Calu3 (cell line): ENCODE data around the gene SLC4A11. TPM values are rescaled to one million over a fixed set of nuclear protein-coding genes. Genes with fewer than 3 reads are reported as not detected.

Experiments used
- BruUV-seq: library from RNA; stranded (reverse); fragments of 400-500 nt; replicated peaks from 2 replicates; lab custom pipeline; 2021; lab: Mats Ljungman, UMichigan
- CTCF ChIA-PET: fragments of 300-600 bp; sonication (Branson Sonifier 250); formaldehyde crosslinking; loops from one replicate; lab custom pipeline; 2022; ENCODE audit warnings: antibody characterized with exemption; lab: Charles Lee
- DNase-seq: peaks from one replicate; pipeline ENCODE4 v3.0.0; 2022
- H3K27ac Mint-ChIP-seq: one replicate; pipeline ENCODE4 v1.8.0; 2022; ENCODE audit warnings: mixed read lengths; ENCODE audit not compliant: unreplicated experiment
- H3K27me3 Mint-ChIP-seq: one replicate; pipeline ENCODE4 v1.8.0; 2022; ENCODE audit warnings: mixed read lengths; ENCODE audit not compliant: unreplicated experiment
- H3K36me3 Mint-ChIP-seq: one replicate; pipeline ENCODE4 v1.8.0; 2022; ENCODE audit warnings: mild to moderate bottlenecking, moderate library complexity, mixed read lengths; ENCODE audit not compliant: insufficient read depth, unreplicated experiment
- H3K4me1 Mint-ChIP-seq: one replicate; pipeline ENCODE4 v1.8.0; 2022; ENCODE audit warnings: mild to moderate bottlenecking, low read depth, mixed read lengths; ENCODE audit not compliant: unreplicated experiment
- H3K4me3 Mint-ChIP-seq: one replicate; pipeline ENCODE4 v1.8.0; 2022; ENCODE audit warnings: mild to moderate bottlenecking, low read depth, moderate library complexity, mixed read lengths; ENCODE audit not compliant: unreplicated experiment
- H3K9me3 Mint-ChIP-seq: one replicate; pipeline ENCODE4 v1.8.0; 2022; ENCODE audit warnings: low read depth, mixed read lengths; ENCODE audit not compliant: unreplicated experiment
- intact Hi-C: fragments of 100-400 bp; cut with micrococcal nuclease; formaldehyde crosslinking; loops from one replicate; pipeline ENCODE4 v1.10.0; 2022; ENCODE audit not compliant: unreplicated experiment
- total RNA-seq: library from RNA; stranded (reverse); gene quantifications from 2 replicates; pipeline ENCODE4 v1.2.3, GENCODE V29; 2022
- TF ChIP-seq, protein P1 (sequence below): fragments of 200-600 bp; IDR thresholded peaks from one replicate; pipeline ENCODE4 v1.8.0; 2022; ENCODE audit warnings: antibody characterized with exemption; ENCODE audit not compliant: unreplicated experiment

The SLC4A11 gene
- total RNA-seq, 1 experiment from 2014 or later: 9.4 TPM

- TF ChIP-seq, protein P1, sequence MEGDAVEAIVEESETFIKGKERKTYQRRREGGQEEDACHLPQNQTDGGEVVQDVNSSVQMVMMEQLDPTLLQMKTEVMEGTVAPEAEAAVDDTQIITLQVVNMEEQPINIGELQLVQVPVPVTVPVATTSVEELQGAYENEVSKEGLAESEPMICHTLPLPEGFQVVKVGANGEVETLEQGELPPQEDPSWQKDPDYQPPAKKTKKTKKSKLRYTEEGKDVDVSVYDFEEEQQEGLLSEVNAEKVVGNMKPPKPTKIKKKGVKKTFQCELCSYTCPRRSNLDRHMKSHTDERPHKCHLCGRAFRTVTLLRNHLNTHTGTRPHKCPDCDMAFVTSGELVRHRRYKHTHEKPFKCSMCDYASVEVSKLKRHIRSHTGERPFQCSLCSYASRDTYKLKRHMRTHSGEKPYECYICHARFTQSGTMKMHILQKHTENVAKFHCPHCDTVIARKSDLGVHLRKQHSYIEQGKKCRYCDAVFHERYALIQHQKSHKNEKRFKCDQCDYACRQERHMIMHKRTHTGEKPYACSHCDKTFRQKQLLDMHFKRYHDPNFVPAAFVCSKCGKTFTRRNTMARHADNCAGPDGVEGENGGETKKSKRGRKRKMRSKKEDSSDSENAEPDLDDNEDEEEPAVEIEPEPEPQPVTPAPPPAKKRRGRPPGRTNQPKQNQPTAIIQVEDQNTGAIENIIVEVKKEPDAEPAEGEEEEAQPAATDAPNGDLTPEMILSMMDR: no peak
- CTCF ChIA-PET: interaction anchor here (0.6 to 1.0 kb wide), 2 partner anchors 7 to 230 kb away, joined by 3 to 5 read pairs; partner anchors contain the start of gene MRPS26
- H3K9me3 Mint-ChIP-seq: no peaks in the 10 kb centered on the region
- H3K27ac Mint-ChIP-seq: no peak overlapping the region
- H3K4me1 Mint-ChIP-seq: no peaks in the 10 kb centered on the region
- peaks cover 5% of the 10 kb centered on the region for H3K36me3 Mint-ChIP-seq
- H3K27me3 Mint-ChIP-seq: no peaks in the 10 kb centered on the region
- BruUV-seq: no TSS peak
- H3K4me3 Mint-ChIP-seq: no peak overlapping the region
- no peak for DNase-seq
- intact Hi-C loops: loop anchor here (5.0 kb wide), 1 partner anchor 59 kb away; no protein-coding TSS in a partner anchor
Measured at GRCh38 chr20:3275966-3276679, 37.1 kb upstream of the SLC4A11 start.

DNA sequence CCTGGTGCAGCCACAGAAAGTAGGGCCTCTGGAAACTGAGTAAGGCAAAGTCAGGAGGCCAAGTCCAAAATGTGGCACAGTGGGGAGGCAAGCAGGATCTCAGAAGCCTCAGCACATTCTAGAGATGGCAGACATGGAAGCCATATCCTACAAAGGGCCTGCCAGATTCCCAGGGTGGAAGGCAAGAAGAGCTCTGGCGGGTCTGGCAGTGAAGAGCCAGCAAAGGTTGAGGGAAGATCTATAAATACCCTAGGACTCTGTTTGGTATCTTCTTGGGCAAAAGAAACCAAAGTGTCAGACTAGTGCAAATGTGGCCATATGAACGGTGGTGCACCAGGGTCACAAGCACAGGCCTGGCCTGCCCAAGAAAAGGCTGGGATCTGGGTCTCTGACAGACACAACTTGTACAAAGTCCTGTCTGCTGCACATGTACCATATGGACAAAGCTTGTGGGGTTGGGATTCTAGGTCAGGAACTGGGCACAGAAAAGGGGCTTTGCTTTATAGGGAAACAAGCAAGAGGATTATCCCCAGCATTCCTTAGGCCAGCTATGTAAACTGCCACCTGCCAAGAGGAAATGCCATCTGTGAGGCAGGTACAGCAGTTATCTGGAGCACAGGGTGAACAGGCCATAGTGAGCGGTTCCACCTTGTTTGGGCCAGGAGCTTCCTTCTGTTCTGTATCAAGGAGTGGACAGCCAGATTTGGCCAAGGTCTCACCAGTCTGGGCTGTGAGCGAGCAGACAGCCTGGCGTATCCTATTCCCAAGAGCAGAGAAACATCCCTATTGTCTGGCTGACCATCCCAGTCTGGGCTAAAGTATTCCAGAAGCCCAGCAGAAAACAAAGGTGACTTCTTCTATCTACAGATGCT, 36.3 kb upstream of the SLC4A11 start:
- no peak for DNase-seq
- intact Hi-C loops: loop anchor here (5.0 kb wide), 1 partner anchor 58 kb away; no protein-coding TSS in a partner anchor
- H3K27me3 Mint-ChIP-seq: no peaks in the 10 kb centered on the region
- TF ChIP-seq, protein P1: no peak
- CTCF ChIA-PET: interaction anchor here (0.7 kb wide), 1 partner anchor 56 kb away, joined by 3 read pairs; no protein-coding TSS in a partner anchor
- H3K9me3 Mint-ChIP-seq: no peaks in the 10 kb centered on the region
- no TSS peak for BruUV-seq
- H3K4me1 Mint-ChIP-seq: no peaks in the 10 kb centered on the region
- H3K36me3 Mint-ChIP-seq: peaks cover 12% of the 10 kb centered on the region
- no peak overlapping the region for H3K4me3 Mint-ChIP-seq
- H3K27ac Mint-ChIP-seq: no peak overlapping the region

DNA sequence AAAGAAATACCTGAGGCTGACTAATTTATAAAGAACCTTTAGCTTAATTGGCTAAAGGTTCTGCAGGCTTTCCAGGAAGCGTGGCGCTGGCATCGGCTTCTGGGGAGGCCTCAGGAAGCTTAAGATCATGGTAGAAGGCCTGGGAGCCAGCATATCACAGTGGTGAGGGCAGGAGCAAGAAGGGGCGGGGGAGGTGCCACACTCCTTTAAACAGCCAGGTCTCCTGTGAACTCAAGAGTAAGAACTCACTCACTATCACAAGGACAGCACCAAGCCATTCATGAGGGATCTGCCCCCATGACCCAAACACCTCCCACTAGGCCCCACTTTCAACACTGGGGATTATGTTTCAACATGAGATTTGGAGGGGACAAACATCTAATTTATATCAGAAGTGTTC, 34.4 kb upstream of the SLC4A11 start:
- H3K27me3 Mint-ChIP-seq: no peaks in the 10 kb centered on the region
- H3K27ac Mint-ChIP-seq: no peak overlapping the region
- H3K36me3 Mint-ChIP-seq: peaks cover 7% of the 10 kb centered on the region
- intact Hi-C loops: no loop called here
- no peaks in the 10 kb centered on the region for H3K4me1 Mint-ChIP-seq
- no TSS peak for BruUV-seq
- CTCF ChIA-PET: interaction anchor here (0.7 kb wide), 1 partner anchor 288 kb away, joined by 3 read pairs; no protein-coding TSS in a partner anchor
- no peaks in the 10 kb centered on the region for H3K9me3 Mint-ChIP-seq
- TF ChIP-seq, protein P1: no peak
- H3K4me3 Mint-ChIP-seq: no peak overlapping the region
- no peak for DNase-seq

GRCh38 chr20:3270051-3270450, 31.1 kb upstream of the SLC4A11 start:
- CTCF ChIA-PET: no interaction called here

More at GRCh38 chr20:3270051-3270450, 31.1 kb upstream of the SLC4A11 start:
- Mint-ChIP-seq H3K4me3 (no peak overlapping the region), H3K27me3 (no peaks in the 10 kb centered on the region), H3K36me3 (peaks cover 7% of the 10 kb centered on the region), H3K27ac (no peak overlapping the region), H3K4me1 (no peaks in the 10 kb centered on the region), H3K9me3 (no peaks in the 10 kb centered on the region)
- TF ChIP-seq, protein P1: no peak
- no peak for DNase-seq
- intact Hi-C loops: no loop called here
- BruUV-seq: no TSS peak
